GM18517 (cell line): ENCODE data around the gene CENPA.
"Not testable (repeated sequence)": the region's sequence is repeated elsewhere in the genome, so short reads cannot be mapped to it uniquely, and the experiment has no call there.

ENCODE experiments used
- ATAC-seq: cut with Tn5 transposase; IDR thresholded peaks from one replicate; pipeline ENCODE4 v1.9.1; 2021; ENCODE audit warnings: mild to moderate bottlenecking, moderate library complexity; ENCODE audit not compliant: unreplicated experiment

The CENPA gene

DNA sequence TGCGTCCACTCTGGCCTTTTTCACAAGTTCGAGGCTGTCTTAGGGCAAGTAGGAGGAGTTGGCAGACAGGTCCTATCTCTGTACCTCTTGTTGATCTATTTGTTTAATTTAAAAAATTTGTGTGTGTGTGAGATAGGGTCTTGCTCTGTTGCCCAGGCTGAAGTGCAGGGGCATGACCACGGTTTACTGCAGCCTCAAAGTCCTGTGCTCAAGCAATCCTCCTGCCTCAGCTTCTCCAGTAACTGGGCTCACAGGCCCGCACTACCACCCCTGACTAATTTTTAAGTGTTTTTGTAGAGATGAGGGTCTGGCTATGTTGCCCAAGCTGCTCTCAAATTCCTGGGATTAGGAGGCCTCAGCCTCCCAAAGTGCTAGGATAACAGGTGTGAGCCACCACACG is 26.0 kb upstream of the CENPA start:
- ATAC-seq, result no peak

DNA sequence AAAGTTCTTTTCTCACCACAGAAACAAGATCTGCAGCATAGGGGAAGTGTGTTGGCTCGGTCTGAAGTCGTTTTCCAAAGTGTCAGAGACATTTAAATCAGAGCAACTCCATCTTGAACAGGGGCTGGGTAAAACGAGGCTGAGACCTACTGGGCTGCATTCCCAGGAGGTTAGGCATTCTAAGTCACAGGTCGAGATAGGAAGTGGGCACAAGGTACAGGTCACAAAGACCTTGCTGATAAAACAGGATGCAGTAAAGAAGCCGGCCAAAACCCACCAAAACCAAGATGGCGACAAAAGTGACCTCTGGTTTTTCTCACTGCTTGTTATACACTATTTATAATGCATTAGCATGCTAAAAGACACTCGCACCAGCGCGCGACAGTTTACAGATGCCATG is 24.9 kb upstream of the CENPA start:
- not testable (repeated sequence) for ATAC-seq

GRCh38 chr2:26763019-26763418 is 22.8 kb upstream of the CENPA start:
- no peak for ATAC-seq

DNA sequence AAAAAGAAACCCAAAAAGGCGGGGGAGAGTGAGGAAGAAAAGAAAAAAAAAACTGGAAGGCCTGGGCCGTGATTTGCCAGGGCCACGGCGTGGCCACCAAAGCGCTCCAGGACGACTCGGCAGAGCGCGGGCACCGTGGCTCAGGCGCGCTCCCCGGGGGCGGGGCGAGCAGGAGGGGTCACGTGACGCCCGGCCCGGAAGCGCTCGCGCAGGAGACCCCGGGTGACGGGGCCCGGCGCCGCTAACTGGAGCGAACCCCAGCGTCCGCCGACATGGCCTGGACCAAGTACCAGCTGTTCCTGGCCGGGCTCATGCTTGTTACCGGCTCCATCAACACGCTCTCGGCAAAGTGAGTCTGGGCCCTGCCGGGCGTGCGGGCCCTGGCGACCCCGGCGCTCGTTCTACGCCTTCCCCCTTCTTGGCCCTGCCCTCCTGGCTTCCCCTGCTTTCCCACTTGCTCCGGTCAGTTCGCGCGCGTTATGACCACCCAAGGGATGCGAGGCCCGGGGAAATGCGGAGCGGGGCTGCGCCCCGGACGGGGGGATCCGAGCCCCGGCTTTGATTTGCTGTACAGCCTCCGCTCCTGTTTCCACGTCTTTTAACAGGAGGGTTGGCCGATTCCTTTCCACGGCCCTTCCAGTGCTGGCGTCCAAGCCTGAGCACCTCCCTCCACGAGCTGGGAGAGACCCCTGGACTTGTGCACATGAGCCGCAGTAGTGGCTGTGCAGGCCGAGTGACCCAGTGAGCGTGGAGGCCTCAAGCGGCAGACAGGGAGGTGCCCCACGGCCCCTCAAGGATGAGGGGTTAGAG is 21.6 kb upstream of the CENPA start, which contains the start of gene SLC35F6:
TSS of gene SLC35F6 (plus strand) at position 207 of the 810 bp plus-strand sequence. CDS start at position 273, 66 bp downstream.
- peak; percentile 59 for ATAC-seq

DNA sequence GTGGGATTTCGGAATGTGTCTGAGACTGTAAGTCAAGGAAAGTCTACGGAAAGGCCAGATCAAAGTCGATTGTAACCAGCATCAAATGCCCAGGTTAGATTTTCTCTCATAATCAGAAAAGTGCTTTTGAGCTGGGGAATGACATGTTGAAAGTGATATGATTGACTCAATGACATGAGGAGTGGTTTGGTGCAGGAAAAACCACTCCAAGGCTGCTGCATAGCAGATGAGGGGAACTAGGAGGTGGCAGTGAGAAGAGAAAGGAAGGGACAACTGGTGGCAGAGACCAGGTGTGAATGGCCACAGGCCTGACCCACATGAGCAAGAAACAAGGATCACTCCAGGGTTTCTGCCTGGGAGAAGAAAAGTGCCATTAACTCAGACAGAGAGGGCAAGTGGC is 20.9 kb upstream of the CENPA start:
- no peak for ATAC-seq

DNA sequence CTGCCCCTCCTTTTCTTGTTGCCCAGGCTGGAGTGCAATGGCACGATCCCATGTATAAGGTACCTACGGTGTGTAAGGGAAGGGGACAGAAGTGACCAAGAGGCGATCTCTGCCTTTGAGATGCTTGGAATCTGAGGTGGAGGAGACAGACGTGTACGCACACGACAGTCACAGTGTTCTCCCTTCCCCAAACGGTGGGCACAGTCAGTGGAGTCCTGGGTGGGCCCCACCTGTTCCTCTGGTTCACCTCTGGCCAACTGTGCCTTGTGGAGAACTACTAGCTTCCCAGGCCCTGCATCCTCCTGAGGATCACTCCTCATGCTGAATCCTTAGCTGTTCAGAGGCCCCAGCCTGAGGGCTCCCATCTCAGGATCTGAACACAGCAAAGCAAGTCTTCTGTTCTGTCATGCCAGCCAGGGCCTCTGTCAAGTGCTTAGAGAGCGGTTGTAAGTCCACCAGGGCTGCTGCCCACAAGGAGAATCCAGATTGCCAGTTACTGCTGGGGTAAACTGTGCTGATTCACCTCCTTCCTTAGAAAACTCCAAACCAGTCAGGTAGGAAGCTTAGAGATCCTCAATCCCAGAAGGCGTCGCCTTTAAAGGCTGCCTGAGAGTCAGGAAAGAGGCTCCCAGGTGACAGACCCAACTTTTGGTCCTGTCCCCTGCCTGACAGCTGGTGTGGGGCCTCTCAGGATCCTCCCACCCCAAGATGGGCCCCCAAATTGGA is 20.2 kb upstream of the CENPA start:
- ATAC-seq, result no peak

GRCh38 chr2:26767129-26767528 is 18.7 kb upstream of the CENPA start:
- no peak for ATAC-seq

DNA sequence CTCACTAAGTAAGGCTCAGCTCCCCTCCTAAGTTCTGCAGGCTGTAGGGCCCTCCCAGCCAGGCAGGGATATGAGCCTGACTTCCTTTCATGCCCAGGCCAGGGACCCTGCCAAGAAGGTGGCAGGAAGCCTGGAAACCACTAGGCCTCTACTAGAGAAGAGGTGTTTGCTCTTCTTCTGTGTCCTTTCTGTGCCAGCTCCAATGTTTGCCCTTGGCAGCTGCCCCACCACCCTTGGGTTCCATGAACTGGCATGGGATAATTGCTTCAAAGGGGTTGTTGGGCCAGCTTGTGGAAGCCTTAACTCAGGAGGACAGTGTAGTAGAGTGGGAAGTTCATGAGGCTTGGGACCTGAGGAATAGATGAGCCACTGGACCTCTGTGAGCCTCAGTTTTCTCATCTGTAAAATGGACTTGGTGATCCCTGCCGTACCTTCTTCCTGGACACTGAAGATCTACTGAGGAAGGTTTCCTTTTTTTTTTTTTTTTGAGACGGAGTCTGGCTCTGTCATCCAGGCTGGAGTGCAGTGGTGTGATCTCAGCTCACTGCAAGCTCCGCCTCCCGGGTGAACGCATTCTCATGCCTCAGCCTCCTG is 17.9 kb upstream of the CENPA start:
- ATAC-seq, result no peak

GRCh38 chr2:26768759-26769088 is 17.1 kb upstream of the CENPA start:
- no peak for ATAC-seq

DNA sequence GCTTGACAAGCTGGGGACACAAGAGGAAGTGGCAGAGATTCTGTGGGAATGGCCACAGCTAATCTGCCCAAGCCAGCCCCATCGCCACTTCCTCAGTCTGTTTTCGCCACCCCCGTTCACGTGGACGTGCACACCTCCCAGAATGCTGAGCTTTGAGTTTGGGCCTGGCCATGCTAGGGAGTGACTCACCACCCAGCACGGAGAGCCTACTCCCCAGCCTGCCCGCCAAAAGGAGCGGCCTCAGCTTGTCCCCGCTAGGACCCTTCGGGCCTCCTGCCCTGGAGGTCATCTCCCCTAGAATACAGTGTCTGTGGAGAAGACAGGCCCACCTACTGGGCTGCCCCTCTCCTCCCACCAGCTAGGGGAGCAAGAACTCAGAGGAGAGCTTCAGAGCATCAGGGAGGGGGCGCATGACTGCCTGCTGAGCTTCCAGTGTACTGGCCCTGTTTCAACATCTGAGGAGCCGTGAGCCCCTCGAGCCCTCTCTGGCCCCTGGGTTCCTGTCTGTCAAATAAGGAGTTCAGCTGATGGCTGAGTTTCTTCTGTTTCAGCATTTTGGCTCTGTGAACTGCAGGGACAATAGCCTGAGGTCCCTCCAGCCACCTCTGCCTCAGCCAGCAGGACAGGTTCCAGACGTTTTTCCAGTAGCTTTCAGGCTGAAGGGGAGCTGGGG is 16.6 kb upstream of the CENPA start:
- ATAC-seq, result no peak

DNA sequence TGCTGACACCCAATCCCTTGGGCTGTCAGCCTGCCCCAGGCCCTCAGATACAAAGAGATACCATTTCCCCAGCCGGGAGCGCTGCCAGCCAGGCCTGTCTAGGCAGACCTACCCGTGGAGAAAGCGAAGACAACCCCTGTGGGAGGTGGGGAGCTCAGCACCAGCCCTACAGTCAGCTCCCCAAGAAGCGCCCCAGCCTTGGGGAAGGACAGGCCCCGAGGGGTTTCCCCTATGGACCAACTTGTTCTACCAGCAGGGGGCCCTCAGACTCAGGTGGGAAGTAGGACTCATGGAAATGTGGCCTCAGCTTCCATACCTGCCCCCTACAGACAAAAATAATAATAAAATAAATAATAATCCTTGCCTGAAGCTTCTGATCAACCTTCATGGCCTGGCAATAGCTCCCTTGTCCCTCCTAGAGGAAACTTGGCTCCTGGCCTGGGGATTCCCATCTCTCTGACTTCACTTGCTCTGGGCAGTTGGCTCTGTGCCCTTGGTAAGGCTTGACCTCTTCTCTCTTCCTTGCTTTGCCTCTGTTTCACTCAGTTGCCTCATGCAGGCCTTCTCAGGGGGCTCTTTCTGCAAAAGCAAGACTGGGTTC is 14.8 kb upstream of the CENPA start:
- no peak for ATAC-seq

GRCh38 chr2:26772064-26773001 is 13.5 kb upstream of the CENPA start:
- ATAC-seq, result no peak

- ATAC-seq, result no peak
These were observed 9.6 kb upstream of the CENPA start for GRCh38 chr2:26776195-26776800.

DNA sequence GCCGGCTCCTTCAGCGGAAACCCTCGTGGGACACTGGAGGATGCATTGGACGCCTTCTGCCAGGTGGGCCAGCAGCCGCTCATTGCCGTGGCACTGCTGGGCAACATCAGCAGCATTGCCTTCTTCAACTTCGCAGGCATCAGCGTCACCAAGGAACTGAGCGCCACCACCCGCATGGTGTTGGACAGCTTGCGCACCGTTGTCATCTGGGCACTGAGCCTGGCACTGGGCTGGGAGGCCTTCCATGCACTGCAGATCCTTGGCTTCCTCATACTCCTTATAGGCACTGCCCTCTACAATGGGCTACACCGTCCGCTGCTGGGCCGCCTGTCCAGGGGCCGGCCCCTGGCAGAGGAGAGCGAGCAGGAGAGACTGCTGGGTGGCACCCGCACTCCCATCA is 7.8 kb upstream of the CENPA start:
- ATAC-seq, result no peak

GRCh38 chr2:26778507-26778906 is 7.3 kb upstream of the CENPA start:
- no peak for ATAC-seq

DNA sequence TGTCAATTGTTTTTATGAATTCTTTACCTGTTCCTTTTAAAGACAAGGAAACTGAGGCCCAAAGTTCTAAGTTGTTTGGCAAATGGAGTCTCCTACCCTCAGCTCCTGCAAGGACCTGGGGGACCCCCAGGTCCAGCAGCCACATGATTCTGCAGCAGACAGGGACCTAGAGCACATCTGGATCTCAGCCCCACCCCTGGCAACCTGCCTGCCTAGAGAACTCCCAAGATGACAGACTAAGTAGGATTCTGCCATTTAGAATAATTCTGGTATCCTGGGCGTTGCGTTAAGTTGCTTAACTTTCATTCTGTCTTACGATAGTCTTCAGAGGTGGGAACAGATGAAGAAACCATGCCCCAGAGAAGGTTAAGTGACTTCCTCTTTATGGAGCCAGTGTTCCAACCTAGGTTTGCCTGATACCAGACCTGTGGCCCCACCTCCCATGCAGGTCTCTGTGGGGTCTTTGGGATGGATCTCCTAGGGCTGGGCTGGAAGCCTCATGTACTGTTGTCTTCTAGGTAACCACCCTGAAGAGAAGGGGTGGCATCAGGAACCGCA is 5.6 kb upstream of the CENPA start:
- ATAC-seq, result no peak

- ATAC-seq, result no peak
These were observed 2.8 kb upstream of the CENPA start for GRCh38 chr2:26782876-26783704.

- no peak for ATAC-seq
These were observed 1.2 kb upstream of the CENPA start for GRCh38 chr2:26784570-26785234.
